ENCODE measurements around the gene NEDD8.
A peak's percentile ranks its signal among the peaks of the same experiment; 100 is the strongest.
"Not testable (repeated sequence)": the region's sequence is repeated elsewhere in the genome, so short reads cannot be mapped to it uniquely, and the experiment has no call there.

The NEDD8 gene

GRCh38 chr14:24216876-24217275, 15.3 kb downstream of the NEDD8 start:
- DNase-seq, result not testable (repeated sequence)

- DNase-seq, result no peak
Measured at GRCh38 chr14:24216345-24216699, 15.8 kb downstream of the NEDD8 start.

- peak; percentile 80 for DNase-seq
Measured at GRCh38 chr14:24215495-24216344, 16.4 kb downstream of the NEDD8 start, which contains the start of gene MDP1. TSS of gene MDP1 (minus strand) at chr14:24216066. CDS start at chr14:24215955, 111 bp downstream.

GRCh38 chr14:24213866-24214662, 18.1 kb downstream of the NEDD8 start:
- DNase-seq, result no peak

GRCh38 chr14:24212924-24213865, 19.0 kb downstream of the NEDD8 start, which contains the start of gene CHMP4A:
TSS of gene CHMP4A (minus strand) at chr14:24213488. CDS start at chr14:24213439, 49 bp downstream.
- DNase-seq, result peak; percentile 97

GRCh38 chr14:24211311-24211710, 20.9 kb downstream of the NEDD8 start:
- no peak for DNase-seq

- no peak for DNase-seq
Measured at GRCh38 chr14:24207625-24208024, 24.5 kb downstream of the NEDD8 start.

- no peak for DNase-seq
Measured at GRCh38 chr14:24207104-24207551, 25.0 kb downstream of the NEDD8 start.

- DNase-seq, result no peak
Measured at GRCh38 chr14:24206260-24207103, 25.7 kb downstream of the NEDD8 start.

GRCh38 chr14:24204163-24205146, 27.7 kb downstream of the NEDD8 start:
- DNase-seq, result no peak

GRCh38 chr14:24203249-24203886, 28.8 kb downstream of the NEDD8 start:
- not testable (repeated sequence) for DNase-seq

GRCh38 chr14:24202538-24202937, 29.6 kb downstream of the NEDD8 start:
- not testable (repeated sequence) for DNase-seq

- DNase-seq, result no peak
Measured at GRCh38 chr14:24198814-24199524, 33.2 kb downstream of the NEDD8 start.

- DNase-seq, result no peak
Measured at GRCh38 chr14:24197056-24197450, 35.1 kb downstream of the NEDD8 start.

GRCh38 chr14:24196071-24197055, 35.8 kb downstream of the NEDD8 start:
- DNase-seq, result peak; percentile 57

GRCh38 chr14:24195186-24196070, 36.7 kb downstream of the NEDD8 start, which contains the start of gene TM9SF1:
TSS of gene TM9SF1 (minus strand) at chr14:24195441. CDS start at chr14:24195019, 422 bp downstream.
- peak; percentile 59 for DNase-seq

- no peak for DNase-seq
Measured at GRCh38 chr14:24194873-24195185, 37.3 kb downstream of the NEDD8 start.
